Panc1 (cell line): ENCODE results near the gene ATXN1. TPM values are rescaled to one million over a fixed set of nuclear protein-coding genes. Genes with fewer than 3 reads are reported as not detected.

Experiments
- ATAC-seq: fragments of 200-7000 bp; cut with Tn5 transposase; 2 replicates; pipeline ENCODE4 v1.9.1; 2020; ENCODE audit warnings: mild to moderate bottlenecking, moderate library complexity
- BruUV-seq: library from RNA; stranded (reverse); fragments of 400-500 nt; replicated peaks from 2 replicates; lab custom pipeline; 2021; lab: Mats Ljungman, UMichigan
- CTCF ChIA-PET: fragments of 300-600 bp; sonication (Branson Sonifier 250); formaldehyde crosslinking; loops from one replicate; lab custom pipeline; 2022; ENCODE audit warnings: antibody characterized with exemption; lab: Charles Lee
- POLR2A ChIA-PET: fragments of 300-600 bp; sonication (Branson Sonifier 250); formaldehyde crosslinking; loops from one replicate; lab custom pipeline; 2022; ENCODE audit warnings: antibody characterized with exemption; lab: Charles Lee
- DNase-seq: peaks from one replicate; pipeline ENCODE4 v3.0.0-alpha.2; 2010; ENCODE audit warnings: low read depth, low spot score
- H3K27ac ChIP-seq: 2 replicates; pipeline ENCODE4 v1.5.1; 2011; ENCODE audit warnings: mild to moderate bottlenecking, low read length, inconsistent platforms
- H3K27me3 ChIP-seq: fragments of 200-500 bp; sonication (Bioruptor generic); 2 replicates; pipeline ENCODE4 v1.6.0; 2014; ENCODE audit warnings: low read length, inconsistent platforms; ENCODE audit not compliant: control insufficient read depth, insufficient read depth
- H3K36me3 ChIP-seq: fragments of 200-500 bp; sonication (Bioruptor generic); 2 replicates; pipeline ENCODE4 v1.5.1; 2014; ENCODE audit warnings: inconsistent platforms, mild to moderate bottlenecking, low read length, moderate library complexity; ENCODE audit not compliant: control insufficient read depth, insufficient read depth
- H3K4me1 ChIP-seq: 2 replicates; pipeline ENCODE4 v1.5.1; 2011; ENCODE audit warnings: inconsistent platforms, mild to moderate bottlenecking, low read length, moderate library complexity; ENCODE audit not compliant: control insufficient read depth, insufficient read depth
- H3K4me3 ChIP-seq, 2 experiments: 2 replicates each; pipeline ENCODE4 v1.5.1; 2011 to 2012; ENCODE audit warnings: low read depth in 2 of 2, low read length in 2 of 2, mild to moderate bottlenecking in 2 of 2, inconsistent platforms in 1 of 2, moderate library complexity in 1 of 2
- H3K9me3 ChIP-seq: fragments of 200-500 bp; sonication (Bioruptor generic); 2 replicates; pipeline ENCODE4 v1.5.1; 2014; ENCODE audit warnings: low read depth, mild to moderate bottlenecking, inconsistent platforms, low read length, moderate library complexity; ENCODE audit not compliant: control insufficient read depth, insufficient read depth
- CTCF ChIP-seq: fragments of 450-650 bp; IDR thresholded peaks from 2 replicates; pipeline ENCODE4 v1.5.1; 2017; ENCODE audit warnings: mild to moderate bottlenecking
- POLR2AphosphoS5 ChIP-seq: IDR thresholded peaks from 2 replicates; pipeline ENCODE4 v1.6.1; 2012; ENCODE audit warnings: mild to moderate bottlenecking, low read depth, low read length, moderate library complexity
- SIN3A ChIP-seq: IDR thresholded peaks from 2 replicates; pipeline ENCODE4 v1.6.1; 2012; ENCODE audit warnings: low read depth, mild to moderate bottlenecking, low read length, moderate library complexity, borderline replicate concordance; ENCODE audit not compliant: insufficient read depth
- TCF7L2 ChIP-seq: IDR thresholded peaks from 2 replicates; pipeline ENCODE4 v1.6.1; 2011; ENCODE audit warnings: mild to moderate bottlenecking, low read depth, low read length, inconsistent platforms
- in situ Hi-C: cut with HindIII; loops from 2 replicates; pipeline ENCODE4 v1.10.0; 2016; ENCODE audit warnings: low sequenced_read_pairs, low pct_unique_long_range_greater_than_20kb
- intact Hi-C: fragments of 100-400 bp; cut with micrococcal nuclease; formaldehyde crosslinking; loops from one replicate; pipeline ENCODE4 v1.10.0; 2022; ENCODE audit not compliant: unreplicated experiment
- total RNA-seq: library from RNA; stranded (reverse); gene quantifications from one replicate; pipeline ENCODE4 v1.2.1, GENCODE V29; 2021; ENCODE audit not compliant: unreplicated experiment
- TF ChIP-seq, protein P1 (sequence below), 2 experiments: IDR thresholded peaks; 2 replicates each; pipeline ENCODE4 v1.6.1; 2011 to 2012; ENCODE audit warnings: low read depth in 2 of 2, control low read depth in 1 of 2, low read length in 1 of 2, mild to moderate bottlenecking in 1 of 2, moderate library complexity in 1 of 2; ENCODE audit not compliant: insufficient read depth in 1 of 2

The ATXN1 gene
- total RNA-seq, 1 experiment from 2014 or later, result 67.1 TPM

DNA sequence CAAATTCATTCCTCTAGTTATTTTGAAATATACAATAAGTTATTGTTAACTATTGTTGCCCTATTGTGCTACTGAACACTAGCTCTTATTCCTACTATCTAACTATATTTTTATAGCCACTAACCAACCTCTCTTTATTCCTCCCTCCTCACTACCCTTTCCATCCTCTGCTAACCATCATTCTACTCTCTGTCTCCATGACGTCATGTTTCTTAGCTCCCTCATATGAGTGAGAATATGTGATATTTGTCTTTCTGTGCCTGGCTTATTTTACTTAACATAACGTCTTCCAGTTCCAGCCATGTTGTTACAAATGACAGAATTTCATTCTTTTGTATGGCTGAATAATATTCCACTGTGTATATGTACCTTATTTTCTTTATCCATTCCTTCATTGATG lies 95.3 kb downstream of the ATXN1 start:
- intact Hi-C loops, result no loop called here
- Histone ChIP-seq H3K9me3 (peaks cover 7% of the 10 kb centered on the region; the same call in 1 of the 2 replicates), H3K4me1 (peaks cover 27% of the 10 kb centered on the region), H3K27ac (no peak overlapping the region), H3K4me3 (no peak overlapping the region), H3K36me3 (no peaks in the 10 kb centered on the region), H3K27me3 (no peaks in the 10 kb centered on the region)
- CTCF ChIA-PET, result interaction anchor here (1.2 kb wide), 1 partner anchor 35 kb away, joined by 3 read pairs; no protein-coding TSS in a partner anchor
- in situ Hi-C loops, result no loop called here
- TF ChIP-seq TCF7L2 (no peak), SIN3A (no peak), CTCF (no peak), POLR2AphosphoS5 (no peak)
- TF ChIP-seq, protein P1, sequence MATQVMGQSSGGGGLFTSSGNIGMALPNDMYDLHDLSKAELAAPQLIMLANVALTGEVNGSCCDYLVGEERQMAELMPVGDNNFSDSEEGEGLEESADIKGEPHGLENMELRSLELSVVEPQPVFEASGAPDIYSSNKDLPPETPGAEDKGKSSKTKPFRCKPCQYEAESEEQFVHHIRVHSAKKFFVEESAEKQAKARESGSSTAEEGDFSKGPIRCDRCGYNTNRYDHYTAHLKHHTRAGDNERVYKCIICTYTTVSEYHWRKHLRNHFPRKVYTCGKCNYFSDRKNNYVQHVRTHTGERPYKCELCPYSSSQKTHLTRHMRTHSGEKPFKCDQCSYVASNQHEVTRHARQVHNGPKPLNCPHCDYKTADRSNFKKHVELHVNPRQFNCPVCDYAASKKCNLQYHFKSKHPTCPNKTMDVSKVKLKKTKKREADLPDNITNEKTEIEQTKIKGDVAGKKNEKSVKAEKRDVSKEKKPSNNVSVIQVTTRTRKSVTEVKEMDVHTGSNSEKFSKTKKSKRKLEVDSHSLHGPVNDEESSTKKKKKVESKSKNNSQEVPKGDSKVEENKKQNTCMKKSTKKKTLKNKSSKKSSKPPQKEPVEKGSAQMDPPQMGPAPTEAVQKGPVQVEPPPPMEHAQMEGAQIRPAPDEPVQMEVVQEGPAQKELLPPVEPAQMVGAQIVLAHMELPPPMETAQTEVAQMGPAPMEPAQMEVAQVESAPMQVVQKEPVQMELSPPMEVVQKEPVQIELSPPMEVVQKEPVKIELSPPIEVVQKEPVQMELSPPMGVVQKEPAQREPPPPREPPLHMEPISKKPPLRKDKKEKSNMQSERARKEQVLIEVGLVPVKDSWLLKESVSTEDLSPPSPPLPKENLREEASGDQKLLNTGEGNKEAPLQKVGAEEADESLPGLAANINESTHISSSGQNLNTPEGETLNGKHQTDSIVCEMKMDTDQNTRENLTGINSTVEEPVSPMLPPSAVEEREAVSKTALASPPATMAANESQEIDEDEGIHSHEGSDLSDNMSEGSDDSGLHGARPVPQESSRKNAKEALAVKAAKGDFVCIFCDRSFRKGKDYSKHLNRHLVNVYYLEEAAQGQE (IDR thresholded peaks at IDR 0.05; ENCODE audit: insufficient read depth in 1 of 2, low read depth in 2 of 2, low read length in 1 of 2), result no peak
- no peak for ATAC-seq
- POLR2A ChIA-PET, result no interaction called here
- DNase-seq, result no peak
- no TSS peak for BruUV-seq

- H3K36me3 ChIP-seq, result no peaks in the 10 kb centered on the region
- POLR2A ChIA-PET, result interaction anchor here (0.5 kb wide), 1 partner anchor 270 kb away, joined by 5 read pairs; no protein-coding TSS in a partner anchor
- in situ Hi-C loops, result no loop called here
- CTCF ChIA-PET, result no interaction called here
- DNase-seq, result no peak
- no peak overlapping the region for H3K27ac ChIP-seq
- peaks cover 20% of the 10 kb centered on the region for H3K4me1 ChIP-seq
- peaks cover 7% of the 10 kb centered on the region; the same call in 1 of the 2 replicates for H3K9me3 ChIP-seq
- intact Hi-C loops, result no loop called here
- H3K27me3 ChIP-seq, result no peaks in the 10 kb centered on the region
- no peak for ATAC-seq
- TF ChIP-seq TCF7L2 (no peak), SIN3A (no peak), CTCF (no peak)
- TF ChIP-seq, protein P1 (IDR thresholded peaks at IDR 0.05; ENCODE audit: insufficient read depth in 1 of 2, low read depth in 2 of 2, low read length in 1 of 2), result no peak
- no peak overlapping the region for H3K4me3 ChIP-seq
- BruUV-seq, result no TSS peak
Observed at GRCh38 chr6:16665182-16665581, 96.1 kb downstream of the ATXN1 start.
